ENCODE results near the gene MAPK10. TPM values are rescaled to one million over a fixed set of nuclear protein-coding genes. Genes with fewer than 3 reads are reported as not detected.

MAPK10 gene
- total and polyA plus RNA-seq, 4 donors, result 3.3 to 109 (median 24.5) TPM

GRCh38 chr4:86279293-86279960 lies 80.4 kb downstream of the MAPK10 start:
- no peak overlapping the region for H3K27ac ChIP-seq (ENCODE audit: low read depth in 1 of 2, low read length in 1 of 2)
- 88 to 89% methylated on average over 5 of the region's 5 CpGs for WGBS, 2 donors
- no peak overlapping the region for H3K4me3 ChIP-seq
- no peak for DNase-seq
- no peaks in the 10 kb centered on the region for H3K27me3 ChIP-seq (ENCODE audit: control insufficient read depth in 3 of 3, insufficient read depth in 3 of 3, low read length in 2 of 3)
- no peak for TF ChIP-seq CTCF (IDR thresholded peaks at IDR 0.05; ENCODE audit: control extremely low read depth, extremely low read depth)
- no peak overlapping the region for H3K9ac ChIP-seq (ENCODE audit: insufficient read depth in 1 of 2, low read length in 2 of 2)
- no peaks in the 10 kb centered on the region for H3K9me3 ChIP-seq (ENCODE audit: control insufficient read depth in 4 of 4, insufficient read depth in 3 of 4, low read length in 3 of 4)
- peaks cover 0 to 5% (median 0%) of the 10 kb centered on the region in 5 donors for H3K4me1 ChIP-seq (ENCODE audit: control insufficient read depth in 5 of 5, insufficient read depth in 5 of 5, low read length in 5 of 5)
- ATAC-seq (ENCODE audit: insufficient read depth, low FRiP score), result no peak
- H3K36me3 ChIP-seq (ENCODE audit: control insufficient read depth in 4 of 4, insufficient read depth in 4 of 4, low read length in 4 of 4), result no peaks in the 10 kb centered on the region

GRCh38 chr4:86278126-86278525 lies 81.7 kb downstream of the MAPK10 start:
- H3K36me3 ChIP-seq (ENCODE audit: control insufficient read depth in 4 of 4, insufficient read depth in 4 of 4, low read length in 4 of 4), result no peaks in the 10 kb centered on the region
- no peak for TF ChIP-seq CTCF (IDR thresholded peaks at IDR 0.05; ENCODE audit: control extremely low read depth, extremely low read depth)
- no peak overlapping the region for H3K27ac ChIP-seq (ENCODE audit: low read depth in 1 of 2, low read length in 1 of 2)
- no peaks in the 10 kb centered on the region for H3K27me3 ChIP-seq (ENCODE audit: control insufficient read depth in 3 of 3, insufficient read depth in 3 of 3, low read length in 2 of 3)
- no peaks in the 10 kb centered on the region for H3K9me3 ChIP-seq (ENCODE audit: control insufficient read depth in 4 of 4, insufficient read depth in 3 of 4, low read length in 3 of 4)
- peaks cover 0 to 1% (median 0%) of the 10 kb centered on the region in 5 donors for H3K4me1 ChIP-seq (ENCODE audit: control insufficient read depth in 5 of 5, insufficient read depth in 5 of 5, low read length in 5 of 5)
- no peak overlapping the region for H3K9ac ChIP-seq (ENCODE audit: insufficient read depth in 1 of 2, low read length in 2 of 2)
- 67 to 82% methylated on average over 2 of the region's 2 CpGs for WGBS, 2 donors
- ATAC-seq (ENCODE audit: insufficient read depth, low FRiP score) (no peak), DNase-seq (no peak)
- no peak overlapping the region for H3K4me3 ChIP-seq

- ATAC-seq (ENCODE audit: insufficient read depth, low FRiP score) (no peak), DNase-seq (no peak)
- H3K4me1 ChIP-seq (ENCODE audit: control insufficient read depth in 5 of 5, insufficient read depth in 5 of 5, low read length in 5 of 5), result no peaks in the 10 kb centered on the region
- no peak overlapping the region for H3K4me3 ChIP-seq
- H3K9ac ChIP-seq (ENCODE audit: insufficient read depth in 1 of 2, low read length in 2 of 2), result no peak overlapping the region
- H3K9me3 ChIP-seq (ENCODE audit: control insufficient read depth in 4 of 4, insufficient read depth in 3 of 4, low read length in 3 of 4), result no peaks in the 10 kb centered on the region
- no peaks in the 10 kb centered on the region for H3K27me3 ChIP-seq (ENCODE audit: control insufficient read depth in 3 of 3, insufficient read depth in 3 of 3, low read length in 2 of 3)
- no peaks in the 10 kb centered on the region for H3K36me3 ChIP-seq (ENCODE audit: control insufficient read depth in 4 of 4, insufficient read depth in 4 of 4, low read length in 4 of 4)
- TF ChIP-seq CTCF (IDR thresholded peaks at IDR 0.05; ENCODE audit: control extremely low read depth, extremely low read depth), result no peak
- no peak overlapping the region for H3K27ac ChIP-seq (ENCODE audit: low read depth in 1 of 2, low read length in 1 of 2)
These were observed 85.2 kb downstream of the MAPK10 start for GRCh38 chr4:86274642-86275041.

- Histone ChIP-seq H3K27ac (ENCODE audit: low read depth in 1 of 2, low read length in 1 of 2) (no peak overlapping the region), H3K4me3 (no peak overlapping the region), H3K36me3 (ENCODE audit: control insufficient read depth in 4 of 4, insufficient read depth in 4 of 4, low read length in 4 of 4) (no peaks in the 10 kb centered on the region), H3K9ac (ENCODE audit: insufficient read depth in 1 of 2, low read length in 2 of 2) (no peak overlapping the region), H3K9me3 (ENCODE audit: control insufficient read depth in 4 of 4, insufficient read depth in 3 of 4, low read length in 3 of 4) (no peaks in the 10 kb centered on the region), H3K27me3 (ENCODE audit: control insufficient read depth in 3 of 3, insufficient read depth in 3 of 3, low read length in 2 of 3) (no peaks in the 10 kb centered on the region), H3K4me1 (ENCODE audit: control insufficient read depth in 5 of 5, insufficient read depth in 5 of 5, low read length in 5 of 5) (no peaks in the 10 kb centered on the region)
- DNase-seq, result no peak
- TF ChIP-seq CTCF (IDR thresholded peaks at IDR 0.05; ENCODE audit: control extremely low read depth, extremely low read depth), result no peak
- no peak for ATAC-seq (ENCODE audit: insufficient read depth, low FRiP score)
- 90 to 92% methylated on average over 1 of the region's 1 CpG for WGBS, 2 donors
These were observed 87.2 kb downstream of the MAPK10 start for GRCh38 chr4:86272669-86273068.
